Ascending aorta (tissue), 2 donors: ENCODE data around the gene SCNN1G. TPM values are rescaled to one million over a fixed set of nuclear protein-coding genes. Genes with fewer than 3 reads are reported as not detected.

ENCODE experiments used
- DNase-seq, 2 donors: peaks; one replicate each; pipeline ENCODE4 v3.0.0-alpha.2; 2019; ENCODE audit warnings: low spot score in 2 of 2
- H3K27ac ChIP-seq, 2 donors: fragments of 200-600 bp; sonication (generic); one replicate each; pipeline ENCODE4 v1.5.1; 2016 to 2017; ENCODE audit warnings: mild to moderate bottlenecking in 1 of 2
- H3K27me3 ChIP-seq: fragments of 200-600 bp; sonication (generic); one replicate; pipeline ENCODE4 v1.5.1; 2017
- H3K36me3 ChIP-seq, 2 donors: fragments of 200-600 bp; sonication (generic); one replicate each; pipeline ENCODE4 v1.5.1; 2016
- H3K4me1 ChIP-seq, 2 donors: fragments of 200-600 bp; sonication (generic); one replicate each; pipeline ENCODE4 v1.5.1; 2016 to 2017; ENCODE audit warnings: mild to moderate bottlenecking in 1 of 2
- H3K4me3 ChIP-seq, 2 donors: fragments of 200-600 bp; sonication (generic); one replicate each; pipeline ENCODE4 v1.5.1; 2016 to 2017; ENCODE audit warnings: mild to moderate bottlenecking in 1 of 2
- H3K9me3 ChIP-seq, 2 donors: fragments of 200-600 bp; sonication (generic); one replicate each; pipeline ENCODE4 v1.5.1; 2016
- CTCF ChIP-seq, 3 experiments: fragments of 200-600 bp in 2 of 3; fragments of 450-650 bp in 1 of 3; sonication (generic) in 2 of 3; IDR thresholded peaks; one replicate each; pipeline ENCODE4 v1.5.1; 2016 to 2019; ENCODE audit warnings: antibody characterized with exemption in 3 of 3, mild to moderate bottlenecking in 1 of 3, moderate library complexity in 1 of 3
- intact Hi-C: fragments of 100-400 bp; cut with DNase I; formaldehyde crosslinking; loops from one replicate; pipeline ENCODE4 v1.15.1; 2023
- total RNA-seq: library from RNA; depleted of rRNA; stranded (reverse); fragments of >200 nt; gene quantifications from one replicate; pipeline ENCODE4 v1.1.0, GENCODE V29; 2016

The SCNN1G gene
- total RNA-seq, 1 donor from 2014 or later, result not detected

- DNase-seq, result peak; percentile 8 to 70
- intact Hi-C loops, result loop anchor here (1.0 to 5.0 kb wide), 2 partner anchors 65 to 252 kb away; no protein-coding TSS in a partner anchor
- H3K36me3 ChIP-seq, result no peaks in the 10 kb centered on the region
- TF ChIP-seq CTCF (IDR thresholded peaks at IDR 0.05), result peak; percentile 69 to 94 (median 93)
- H3K4me3 ChIP-seq, result peak overlapping the region; percentile 48 to 67
- H3K27ac ChIP-seq, result no peak overlapping the region
- H3K27me3 ChIP-seq, result peaks cover 9% of the 10 kb centered on the region
- H3K4me1 ChIP-seq, result peaks cover 8 to 12% of the 10 kb centered on the region in 2 donors
- H3K9me3 ChIP-seq, result no peaks in the 10 kb centered on the region
Measured at GRCh38 chr16:23182206-23182678, 303 bp upstream of the SCNN1G start.

- peaks cover 8 to 12% of the 10 kb centered on the region in 2 donors for H3K4me1 ChIP-seq
- no peaks in the 10 kb centered on the region for H3K9me3 ChIP-seq
- TF ChIP-seq CTCF (IDR thresholded peaks at IDR 0.05), result no peak
- no peak overlapping the region for H3K4me3 ChIP-seq
- no peak for DNase-seq
- no peaks in the 10 kb centered on the region for H3K36me3 ChIP-seq
- H3K27ac ChIP-seq, result no peak overlapping the region
- H3K27me3 ChIP-seq, result peaks cover 9% of the 10 kb centered on the region
- intact Hi-C loops, result loop anchor here (5.0 kb wide), 1 partner anchor 64 kb away; no protein-coding TSS in a partner anchor
Measured at GRCh38 chr16:23183543-23183862, 958 bp downstream of the SCNN1G start.

GRCh38 chr16:23185656-23186055 lies 3.1 kb downstream of the SCNN1G start:
- intact Hi-C loops, result loop anchor here (5.0 kb wide), 1 partner anchor 52 kb away; no protein-coding TSS in a partner anchor
- H3K27ac ChIP-seq, result no peak overlapping the region
- TF ChIP-seq CTCF (IDR thresholded peaks at IDR 0.05), result no peak
- H3K4me1 ChIP-seq, result peaks cover 8 to 12% of the 10 kb centered on the region in 2 donors
- DNase-seq, result no peak
- no peak overlapping the region for H3K4me3 ChIP-seq
- no peaks in the 10 kb centered on the region for H3K9me3 ChIP-seq
- H3K27me3 ChIP-seq, result peaks cover 9% of the 10 kb centered on the region
- no peaks in the 10 kb centered on the region for H3K36me3 ChIP-seq

- TF ChIP-seq CTCF (IDR thresholded peaks at IDR 0.05), result no peak
- no peak for DNase-seq
- H3K27ac ChIP-seq, result no peak overlapping the region
- H3K27me3 ChIP-seq, result peaks cover 9% of the 10 kb centered on the region
- H3K4me3 ChIP-seq, result no peak overlapping the region
- H3K36me3 ChIP-seq, result no peaks in the 10 kb centered on the region
- no peaks in the 10 kb centered on the region for H3K9me3 ChIP-seq
- peaks cover 8 to 12% of the 10 kb centered on the region in 2 donors for H3K4me1 ChIP-seq
- intact Hi-C loops, result loop anchor here (5.0 kb wide), 1 partner anchor 51 kb away; no protein-coding TSS in a partner anchor
Measured at GRCh38 chr16:23186171-23186570, 3.6 kb downstream of the SCNN1G start.

GRCh38 chr16:23187341-23187740 lies 4.8 kb downstream of the SCNN1G start:
- intact Hi-C loops, result loop anchor here (5.0 kb wide), 1 partner anchor 50 kb away; no protein-coding TSS in a partner anchor
- no peak for TF ChIP-seq CTCF (IDR thresholded peaks at IDR 0.05)
- H3K27me3 ChIP-seq, result peaks cover 9% of the 10 kb centered on the region
- H3K4me1 ChIP-seq, result peaks cover 8 to 9% of the 10 kb centered on the region in 2 donors
- H3K4me3 ChIP-seq, result no peak overlapping the region
- H3K27ac ChIP-seq, result no peak overlapping the region
- no peaks in the 10 kb centered on the region for H3K9me3 ChIP-seq
- H3K36me3 ChIP-seq, result no peaks in the 10 kb centered on the region
- DNase-seq, result no peak
